ENCODE measurements around the gene LRRC17. TPM values are rescaled to one million over a fixed set of nuclear protein-coding genes. Genes with fewer than 3 reads are reported as not detected.

LRRC17 gene
- total and polyA plus RNA-seq, 8 donors = 0.76 to 2.7 (median 1.9) TPM

DNA sequence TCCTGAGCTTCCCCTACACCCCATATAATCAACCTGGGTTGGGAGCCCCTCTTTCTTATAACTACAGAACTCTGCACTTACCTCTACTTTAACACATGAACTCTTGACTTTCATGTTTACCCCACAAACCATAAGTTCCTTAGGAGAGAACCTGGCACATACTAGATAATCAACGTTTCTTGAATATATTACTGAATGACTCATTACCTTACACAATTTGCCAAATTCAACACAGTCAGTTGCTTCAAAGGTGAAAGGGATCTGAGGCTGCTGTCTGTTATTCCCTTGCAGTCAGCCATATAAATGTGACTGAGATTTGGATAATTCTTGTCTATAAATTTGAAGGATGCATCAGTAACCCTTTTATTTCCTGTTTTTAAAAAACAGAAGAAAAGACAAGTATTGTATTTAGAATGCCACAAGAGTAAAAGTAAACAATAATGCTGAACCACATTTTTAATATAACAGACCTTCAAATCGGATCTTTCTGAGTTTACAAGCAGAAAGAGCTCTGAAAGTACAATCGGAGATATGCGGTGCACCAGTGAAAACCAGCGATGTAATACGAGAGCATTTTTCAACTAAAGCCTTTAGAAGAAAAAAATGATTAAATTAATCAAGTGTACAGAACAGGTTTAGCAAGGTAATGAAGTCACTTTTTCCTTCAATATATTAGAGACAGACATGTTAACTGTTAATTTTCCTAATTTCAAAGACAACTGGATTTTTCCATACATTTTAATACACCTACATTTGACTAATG is 29.5 kb upstream of the LRRC17 start:
- no peak for FAIRE-seq
- Histone ChIP-seq H3K27ac (peak overlapping the region in 2 of 4 donors; percentile 58 to 69), H3K27me3 (no peaks in the 10 kb centered on the region), H3K4me3 (no peak overlapping the region), H3K4me1 (peaks cover 8 to 11% (median 10%) of the 10 kb centered on the region in 3 donors), H3K36me3 (no peaks in the 10 kb centered on the region), H3K9me3 (no peaks in the 10 kb centered on the region)
- TF ChIP-seq, protein P1, sequence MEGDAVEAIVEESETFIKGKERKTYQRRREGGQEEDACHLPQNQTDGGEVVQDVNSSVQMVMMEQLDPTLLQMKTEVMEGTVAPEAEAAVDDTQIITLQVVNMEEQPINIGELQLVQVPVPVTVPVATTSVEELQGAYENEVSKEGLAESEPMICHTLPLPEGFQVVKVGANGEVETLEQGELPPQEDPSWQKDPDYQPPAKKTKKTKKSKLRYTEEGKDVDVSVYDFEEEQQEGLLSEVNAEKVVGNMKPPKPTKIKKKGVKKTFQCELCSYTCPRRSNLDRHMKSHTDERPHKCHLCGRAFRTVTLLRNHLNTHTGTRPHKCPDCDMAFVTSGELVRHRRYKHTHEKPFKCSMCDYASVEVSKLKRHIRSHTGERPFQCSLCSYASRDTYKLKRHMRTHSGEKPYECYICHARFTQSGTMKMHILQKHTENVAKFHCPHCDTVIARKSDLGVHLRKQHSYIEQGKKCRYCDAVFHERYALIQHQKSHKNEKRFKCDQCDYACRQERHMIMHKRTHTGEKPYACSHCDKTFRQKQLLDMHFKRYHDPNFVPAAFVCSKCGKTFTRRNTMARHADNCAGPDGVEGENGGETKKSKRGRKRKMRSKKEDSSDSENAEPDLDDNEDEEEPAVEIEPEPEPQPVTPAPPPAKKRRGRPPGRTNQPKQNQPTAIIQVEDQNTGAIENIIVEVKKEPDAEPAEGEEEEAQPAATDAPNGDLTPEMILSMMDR (IDR thresholded peaks at IDR 0.05) = no peak
- peak; percentile 87 to 95 (median 94) for ATAC-seq
- no peak for DNase-seq
- intact Hi-C loops (cut with DNase I) = no loop called here
- 11 to 15% methylated on average over 6 of the region's 6 CpGs for WGBS, 2 donors

DNA sequence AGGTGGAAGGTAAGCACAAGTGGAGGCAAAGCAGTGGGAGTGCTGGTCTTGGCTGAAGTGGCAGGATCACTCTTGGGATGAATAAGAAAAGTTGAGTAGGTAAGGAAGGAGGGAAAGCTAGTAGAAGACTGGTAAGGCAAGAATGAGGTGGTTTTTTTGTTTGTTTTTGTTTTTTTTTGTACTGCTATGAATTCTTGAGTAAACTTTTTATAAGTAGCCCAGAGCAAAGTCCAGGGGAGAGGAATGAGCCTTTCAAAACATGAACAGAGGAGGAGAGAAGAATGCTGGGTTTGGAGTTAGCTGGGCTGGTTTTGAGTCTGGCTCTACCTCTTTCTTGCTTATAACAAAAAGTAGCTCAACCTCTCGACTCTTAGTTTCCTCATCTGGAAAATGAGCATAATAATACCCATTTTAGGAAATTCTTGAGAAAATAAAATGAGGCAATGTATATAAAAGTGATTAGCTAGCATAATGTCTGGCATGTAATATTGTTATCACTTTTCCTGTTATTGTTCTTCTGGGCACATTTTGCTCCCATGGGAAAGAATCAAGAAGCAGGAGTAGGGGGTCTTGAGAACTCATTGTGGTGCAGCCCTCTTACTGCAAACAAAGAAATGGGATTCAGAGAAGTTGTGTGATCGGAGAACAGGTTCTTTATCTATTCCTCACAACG is 24.1 kb upstream of the LRRC17 start:
- WGBS, 2 donors = 87 to 92% methylated on average over 3 of the region's 3 CpGs
- DNase-seq (no peak), ATAC-seq (no peak), FAIRE-seq (no peak)
- H3K27ac ChIP-seq = no peak overlapping the region
- intact Hi-C loops (cut with DNase I) = no loop called here
- H3K9me3 ChIP-seq = no peaks in the 10 kb centered on the region
- TF ChIP-seq, protein P1 (IDR thresholded peaks at IDR 0.05) = no peak
- H3K27me3 ChIP-seq = no peaks in the 10 kb centered on the region
- H3K36me3 ChIP-seq = no peaks in the 10 kb centered on the region
- peaks cover 4 to 14% (median 8%) of the 10 kb centered on the region in 3 donors for H3K4me1 ChIP-seq
- H3K4me3 ChIP-seq = no peak overlapping the region

DNA sequence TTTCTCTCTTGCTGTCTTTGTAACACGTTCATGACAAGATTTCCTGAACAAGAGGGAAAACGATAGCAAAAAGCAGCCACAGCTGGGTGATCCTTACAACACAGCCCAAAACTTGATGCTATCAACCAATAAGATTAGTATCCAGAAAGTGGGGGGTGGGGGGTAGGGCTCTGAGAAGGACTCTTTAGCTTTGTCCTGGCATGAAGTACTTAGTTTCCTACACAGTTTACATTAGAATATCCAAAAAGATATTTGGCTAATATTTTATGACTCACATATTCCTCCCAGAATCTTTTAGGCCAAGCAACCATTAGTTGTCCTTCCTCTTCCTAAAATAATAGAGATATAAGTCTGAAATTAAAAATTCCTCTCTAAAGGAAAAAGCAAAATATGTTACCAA is 22.9 kb upstream of the LRRC17 start:
- FAIRE-seq (no peak), ATAC-seq (no peak), DNase-seq (no peak)
- Histone ChIP-seq H3K9me3 (no peaks in the 10 kb centered on the region), H3K4me1 (peaks cover 0 to 11% (median 0%) of the 10 kb centered on the region in 3 donors), H3K36me3 (no peaks in the 10 kb centered on the region), H3K27ac (no peak overlapping the region), H3K27me3 (no peaks in the 10 kb centered on the region), H3K4me3 (no peak overlapping the region)
- TF ChIP-seq, protein P1 (IDR thresholded peaks at IDR 0.05) = no peak
- 77 to 84% methylated on average over 2 of the region's 2 CpGs for WGBS, 2 donors
- intact Hi-C loops (cut with DNase I) = no loop called here

DNA sequence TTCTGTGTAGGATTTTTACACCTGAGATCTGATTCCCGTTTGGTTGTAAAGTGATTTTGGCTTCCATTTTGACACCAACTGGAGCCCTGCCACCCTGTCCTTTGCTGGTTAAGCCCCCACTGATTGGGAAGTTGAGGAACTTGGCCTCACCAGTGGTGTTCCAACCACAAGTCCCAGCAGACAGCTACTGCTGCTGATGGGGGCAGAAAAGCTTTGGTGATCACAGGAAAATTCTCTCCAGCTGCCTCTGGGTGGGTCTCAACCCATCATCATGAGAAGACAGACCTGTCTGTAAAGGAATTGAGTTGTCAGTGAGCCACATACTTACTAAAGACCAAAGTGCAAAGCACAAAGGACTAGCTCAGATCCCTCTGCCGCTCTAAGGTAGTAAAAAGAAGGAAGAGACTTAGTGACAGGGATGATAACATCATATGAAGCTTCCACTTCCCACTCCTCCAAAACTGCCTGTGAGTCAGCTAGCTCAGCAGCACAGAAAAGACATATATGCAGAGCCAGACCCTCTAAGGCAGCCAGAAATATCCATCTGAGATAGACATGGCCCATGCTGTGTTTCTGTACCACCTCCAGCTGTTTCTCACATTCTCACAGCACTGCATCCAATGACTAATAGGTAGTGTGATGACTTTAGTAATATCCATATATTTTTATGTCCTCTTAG is 22.4 kb upstream of the LRRC17 start:
- FAIRE-seq (no peak), DNase-seq (no peak), ATAC-seq (peak in 1 of 4 donors; percentile 49)
- no peak overlapping the region for H3K27ac ChIP-seq
- H3K27me3 ChIP-seq = no peaks in the 10 kb centered on the region
- intact Hi-C loops (cut with DNase I) = no loop called here
- H3K9me3 ChIP-seq = no peaks in the 10 kb centered on the region
- H3K4me1 ChIP-seq = peaks cover 0 to 11% (median 0%) of the 10 kb centered on the region in 3 donors
- H3K4me3 ChIP-seq = no peak overlapping the region
- 85 to 88% methylated on average over 2 of the region's 2 CpGs for WGBS, 2 donors
- H3K36me3 ChIP-seq = no peaks in the 10 kb centered on the region
- TF ChIP-seq, protein P1 (IDR thresholded peaks at IDR 0.05) = no peak

Measured in pancreas (tissue), 10 donors.